BLaER1 treated with 17β-estradiol and CSF1 and Interleukin-3, amounts not matched to agents 10 nM and 100 nM (cell line): Measurements from ENCODE around the gene HPSE.
A peak's percentile ranks its signal among the peaks of the same experiment; 100 is the strongest.
"Not testable (repeated sequence)": the region's sequence is repeated elsewhere in the genome, so short reads cannot be mapped to it uniquely, and the experiment has no call there.

Experiments used
- H3K27ac ChIP-seq, 11 experiments: shearing (Covaris generic); formaldehyde crosslinking; 2 replicates each; pipeline ENCODE4 v1.8.1; 2022
- H3K27me3 ChIP-seq, 11 experiments: shearing (Covaris generic); formaldehyde crosslinking; 2 replicates each; pipeline ENCODE4 v1.8.1; 2022
- H3K36me3 ChIP-seq, 11 experiments: shearing (Covaris generic); formaldehyde crosslinking; 2 replicates each; pipeline ENCODE4 v1.8.1; 2022
- H3K4me1 ChIP-seq, 10 experiments: shearing (Covaris generic); formaldehyde crosslinking; 2 replicates each; pipeline ENCODE4 v1.8.1; 2022
- H3K4me2 ChIP-seq, 11 experiments: shearing (Covaris generic); formaldehyde crosslinking; 2 replicates each; pipeline ENCODE4 v1.8.1; 2022
- H3K4me3 ChIP-seq, 10 experiments: shearing (Covaris generic); formaldehyde crosslinking; 2 replicates each; pipeline ENCODE4 v1.8.1; 2022
- H3K9ac ChIP-seq, 11 experiments: shearing (Covaris generic); formaldehyde crosslinking; 2 replicates each; pipeline ENCODE4 v1.8.1; 2022
- H3K9me3 ChIP-seq, 11 experiments: shearing (Covaris generic); formaldehyde crosslinking; replicated peaks in 1 of 11; 2 replicates each; pipeline ENCODE4 v1.8.1; 2022
- H4K20me1 ChIP-seq, 11 experiments: shearing (Covaris generic); formaldehyde crosslinking; 2 replicates each; pipeline ENCODE4 v1.8.1; 2022
- Cebpa-rat ChIP-seq, 11 experiments: shearing (Covaris generic); IDR thresholded peaks; 2 replicates each; pipeline ENCODE4 v1.8.1; 2022

The HPSE gene

DNA sequence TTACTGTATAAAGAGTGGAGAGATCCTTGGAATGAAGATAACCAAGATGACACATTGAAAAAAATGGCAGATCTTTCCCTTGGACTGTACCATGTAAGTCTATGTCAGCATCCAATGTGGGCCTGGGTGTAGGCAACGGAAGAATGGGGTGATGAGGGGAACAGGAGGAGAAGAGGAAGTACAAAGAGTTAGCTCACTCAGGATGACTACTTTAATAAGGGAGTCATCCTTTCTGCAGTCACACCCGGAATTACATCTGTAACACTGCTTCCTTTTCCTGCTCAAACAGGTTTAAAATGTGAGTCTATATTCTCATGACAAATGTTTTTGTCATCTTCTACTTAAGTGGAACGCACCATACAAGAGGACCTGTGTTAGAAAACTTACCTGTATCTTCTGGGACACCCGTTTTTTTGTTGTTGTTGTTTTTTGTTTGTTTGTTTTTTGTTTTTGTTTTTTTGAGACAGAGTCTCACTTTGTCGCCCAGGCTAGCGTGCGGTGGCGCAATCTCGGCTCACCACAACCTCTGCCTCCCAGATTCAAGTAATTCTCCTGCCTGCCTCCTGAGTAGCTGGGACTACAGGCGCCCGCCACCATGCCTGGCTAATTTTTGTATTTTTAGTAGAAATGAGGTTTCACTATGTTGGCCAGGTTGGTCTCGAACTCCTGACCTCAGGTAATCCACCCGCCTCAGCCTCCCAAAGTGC, 18.0 kb downstream of the HPSE start:
- Histone ChIP-seq H3K27ac (peak overlapping the region; percentile 4 to 95 (median 56); a peak in 20 of 22 replicates), H3K9me3 (peaks cover 0 to 47% (median 0%) of the 10 kb centered on the region in 11 experiments; a peak in 6 of 22 replicates), H3K4me2 (peak overlapping the region in 9 of 11 experiments; percentile 10 to 67 (median 50); a peak in 16 of 22 replicates), H4K20me1 (no peaks in the 10 kb centered on the region), H3K4me3 (peak overlapping the region in 2 of 10 experiments; percentile 4 to 28; a peak in 1 of 20 replicates), H3K4me1 (peaks cover 22 to 65% (median 60%) of the 10 kb centered on the region in 10 experiments), H3K9ac (peak overlapping the region in 4 of 11 experiments; percentile 25 to 60 (median 42); a peak in 6 of 22 replicates), H3K27me3 (no peaks in the 10 kb centered on the region), H3K36me3 (peaks cover 32 to 95% (median 83%) of the 10 kb centered on the region in 11 experiments)
- no peak for TF ChIP-seq Cebpa-rat (IDR thresholded peaks at IDR 0.05)

DNA sequence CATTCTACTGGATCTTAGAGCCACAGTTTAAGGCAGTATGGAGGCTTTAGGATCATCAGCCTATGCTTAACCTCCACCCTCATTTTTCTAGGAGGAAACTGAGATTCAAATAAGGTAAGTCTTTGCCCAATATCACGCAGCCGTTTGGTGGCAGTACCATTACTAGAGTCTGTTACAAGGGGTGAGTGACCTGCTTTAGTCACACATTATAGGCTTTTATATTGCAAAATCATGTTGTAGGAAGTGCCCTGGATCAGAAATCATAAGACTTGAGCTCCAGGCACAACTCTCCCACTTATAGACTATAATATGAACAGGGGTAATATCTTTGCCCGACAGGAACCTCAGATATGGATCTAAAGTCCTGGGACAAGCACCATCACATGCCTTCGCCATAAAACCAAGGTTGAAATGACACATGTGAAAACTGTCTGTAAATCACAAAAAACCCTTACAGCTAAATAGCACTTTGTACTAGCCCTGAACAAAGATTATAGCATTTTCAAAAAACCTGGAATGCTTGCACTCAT, 19.2 kb downstream of the HPSE start:
- peaks cover 0 to 47% (median 0%) of the 10 kb centered on the region in 11 experiments; a peak in 6 of 22 replicates for H3K9me3 ChIP-seq
- peaks cover 14 to 54% (median 50%) of the 10 kb centered on the region in 10 experiments for H3K4me1 ChIP-seq
- no peaks in the 10 kb centered on the region for H3K27me3 ChIP-seq
- H3K9ac ChIP-seq = no peak overlapping the region
- peak overlapping the region in 8 of 11 experiments; percentile 0 to 95 (median 45); a peak in 8 of 22 replicates for H3K27ac ChIP-seq
- H3K4me2 ChIP-seq = peak overlapping the region in 5 of 11 experiments; percentile 13 to 67 (median 50); a peak in 7 of 22 replicates
- peaks cover 32 to 99% (median 92%) of the 10 kb centered on the region in 11 experiments for H3K36me3 ChIP-seq
- no peak for TF ChIP-seq Cebpa-rat (IDR thresholded peaks at IDR 0.05)
- H3K4me3 ChIP-seq = no peak overlapping the region
- H4K20me1 ChIP-seq = no peaks in the 10 kb centered on the region

DNA sequence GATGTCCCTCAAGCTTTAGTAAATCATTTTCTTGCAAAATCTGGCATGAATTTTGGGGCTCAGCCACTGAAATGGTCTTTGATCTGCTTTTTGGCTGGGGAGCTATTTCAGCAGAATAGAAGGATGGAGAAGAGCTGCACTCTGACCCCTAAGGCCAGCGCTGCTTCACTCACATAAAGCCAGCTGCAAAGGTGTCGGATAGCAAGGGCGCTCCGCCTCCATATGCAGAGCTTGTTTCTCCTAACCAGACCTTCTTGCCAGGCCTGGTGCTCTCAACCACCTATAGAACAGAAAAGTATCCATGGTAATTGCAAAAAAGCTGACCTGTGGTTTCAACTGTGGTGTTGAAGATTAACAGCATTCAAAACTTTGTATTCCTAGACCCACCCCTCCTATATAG, 26.0 kb downstream of the HPSE start:
- H3K27me3 ChIP-seq = no peaks in the 10 kb centered on the region
- H3K9me3 ChIP-seq = peaks cover 0 to 10% (median 0%) of the 10 kb centered on the region in 11 experiments; a peak in 1 of 22 replicates
- H3K27ac ChIP-seq = no peak overlapping the region
- no peaks in the 10 kb centered on the region; a peak in 1 of 22 replicates for H4K20me1 ChIP-seq
- H3K9ac ChIP-seq = no peak overlapping the region
- H3K4me2 ChIP-seq = no peak overlapping the region
- no peak for TF ChIP-seq Cebpa-rat (IDR thresholded peaks at IDR 0.05)
- no peaks in the 10 kb centered on the region for H3K4me1 ChIP-seq
- H3K4me3 ChIP-seq = no peak overlapping the region
- peaks cover 0 to 98% (median 95%) of the 10 kb centered on the region in 11 experiments; a peak in 20 of 22 replicates for H3K36me3 ChIP-seq

DNA sequence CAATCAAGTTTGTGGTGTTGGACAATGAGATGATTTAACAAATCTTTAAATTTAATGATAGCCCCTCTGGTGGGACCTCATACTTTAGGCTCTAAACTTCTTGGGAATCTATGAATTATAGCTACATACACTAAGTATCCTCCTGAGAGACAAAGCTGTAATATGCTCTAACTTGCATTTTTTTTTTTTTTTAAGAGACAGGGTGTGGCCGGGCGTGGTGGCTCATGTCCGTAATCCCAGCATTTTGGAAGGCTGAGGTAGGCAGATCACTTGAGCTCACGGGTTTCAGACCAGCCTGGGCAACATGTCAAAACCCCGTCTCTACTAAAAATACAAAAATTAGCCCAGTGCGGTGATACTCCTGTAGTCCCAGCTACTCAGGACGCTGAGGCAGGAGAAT, 26.7 kb downstream of the HPSE start:
- Histone ChIP-seq H3K9me3 (peaks cover 0 to 8% (median 0%) of the 10 kb centered on the region in 11 experiments; a peak in 1 of 22 replicates), H3K4me2 (no peak overlapping the region), H3K4me3 (no peak overlapping the region), H4K20me1 (no peaks in the 10 kb centered on the region; a peak in 1 of 22 replicates), H3K36me3 (peaks cover 0 to 98% (median 95%) of the 10 kb centered on the region in 11 experiments; a peak in 20 of 22 replicates), H3K9ac (no peak overlapping the region), H3K27me3 (no peaks in the 10 kb centered on the region), H3K4me1 (no peaks in the 10 kb centered on the region), H3K27ac (no peak overlapping the region)
- no peak for TF ChIP-seq Cebpa-rat (IDR thresholded peaks at IDR 0.05)

DNA sequence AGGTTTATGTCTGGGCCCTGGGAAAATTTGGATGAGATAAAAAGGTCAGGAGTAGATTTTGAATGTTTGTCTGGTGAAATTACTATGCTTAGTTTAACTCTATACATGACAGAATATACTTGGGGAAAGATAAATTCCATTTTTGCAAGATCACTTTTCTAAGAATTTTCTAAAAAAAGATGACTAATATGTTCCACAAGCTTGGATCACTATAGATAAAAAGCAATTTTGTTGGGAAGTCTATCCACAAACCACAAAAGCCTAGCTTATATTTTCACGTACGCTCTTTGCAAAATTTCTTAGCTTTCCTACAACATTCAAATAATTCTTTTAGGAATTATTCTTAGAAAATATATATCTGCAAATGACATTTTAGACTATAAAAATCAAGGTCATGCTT, 29.5 kb downstream of the HPSE start:
- peaks cover 0 to 11% (median 0%) of the 10 kb centered on the region in 11 experiments; a peak in 6 of 22 replicates for H3K9me3 ChIP-seq
- H3K4me2 ChIP-seq = no peak overlapping the region
- no peak overlapping the region for H3K9ac ChIP-seq
- H3K4me3 ChIP-seq = no peak overlapping the region
- H4K20me1 ChIP-seq = no peaks in the 10 kb centered on the region; a peak in 1 of 22 replicates
- peaks cover 12 to 98% (median 94%) of the 10 kb centered on the region in 11 experiments; a peak in 20 of 22 replicates for H3K36me3 ChIP-seq
- no peak for TF ChIP-seq Cebpa-rat (IDR thresholded peaks at IDR 0.05)
- peaks cover 0 to 5% (median 0%) of the 10 kb centered on the region in 10 experiments; a peak in 2 of 20 replicates for H3K4me1 ChIP-seq
- no peaks in the 10 kb centered on the region for H3K27me3 ChIP-seq
- no peak overlapping the region for H3K27ac ChIP-seq

DNA sequence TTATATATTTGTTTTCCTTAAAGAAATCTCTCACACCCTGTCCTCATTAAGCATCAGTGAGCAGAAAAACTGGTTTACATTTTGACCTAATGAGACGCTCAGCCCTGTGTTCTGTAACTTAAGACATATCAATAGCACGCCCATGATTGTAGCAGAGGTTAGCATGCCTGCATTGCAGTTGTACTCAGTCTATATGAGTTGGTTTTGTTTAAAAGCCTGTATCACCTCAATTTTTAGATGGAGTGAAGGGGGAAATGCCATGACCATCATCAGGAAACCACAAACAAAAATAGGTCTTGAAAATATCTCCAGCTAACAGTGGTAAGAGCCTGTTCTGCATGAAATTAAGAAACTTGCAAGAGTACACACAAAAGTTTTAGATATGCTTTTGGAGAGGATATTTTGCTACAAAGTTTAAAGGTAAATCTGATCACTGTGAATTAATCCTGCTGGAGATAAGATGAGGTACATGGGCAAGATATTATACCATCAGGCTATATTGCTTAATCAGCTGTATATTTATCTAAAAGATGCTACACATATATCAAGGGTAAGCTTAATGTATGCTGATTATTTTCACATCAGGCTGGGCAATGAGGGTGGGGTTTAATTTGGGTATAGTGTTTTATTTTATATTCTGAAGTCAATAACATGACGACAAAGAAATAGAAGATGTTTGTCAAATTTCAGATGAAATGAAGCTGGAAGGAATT, 36.9 kb downstream of the HPSE start:
- Histone ChIP-seq H3K27ac (peak overlapping the region in 9 of 11 experiments; percentile 46 to 77 (median 70); a peak in 18 of 22 replicates), H3K9ac (peak overlapping the region in 9 of 11 experiments; percentile 41 to 61 (median 54); a peak in 19 of 22 replicates), H3K4me2 (peak overlapping the region; percentile 41 to 93 (median 80); a peak in 21 of 22 replicates), H3K4me1 (peaks cover 27 to 39% (median 37%) of the 10 kb centered on the region in 10 experiments), H3K4me3 (peak overlapping the region in 8 of 10 experiments; percentile 33 to 50 (median 38); a peak in 12 of 20 replicates), H3K9me3 (peaks cover 0 to 30% (median 8%) of the 10 kb centered on the region in 11 experiments; a peak in 8 of 22 replicates), H3K27me3 (no peaks in the 10 kb centered on the region), H3K36me3 (peaks cover 16 to 98% (median 78%) of the 10 kb centered on the region in 11 experiments; a peak in 20 of 22 replicates), H4K20me1 (no peaks in the 10 kb centered on the region; a peak in 1 of 22 replicates)
- TF ChIP-seq Cebpa-rat (IDR thresholded peaks at IDR 0.05) = no peak

DNA sequence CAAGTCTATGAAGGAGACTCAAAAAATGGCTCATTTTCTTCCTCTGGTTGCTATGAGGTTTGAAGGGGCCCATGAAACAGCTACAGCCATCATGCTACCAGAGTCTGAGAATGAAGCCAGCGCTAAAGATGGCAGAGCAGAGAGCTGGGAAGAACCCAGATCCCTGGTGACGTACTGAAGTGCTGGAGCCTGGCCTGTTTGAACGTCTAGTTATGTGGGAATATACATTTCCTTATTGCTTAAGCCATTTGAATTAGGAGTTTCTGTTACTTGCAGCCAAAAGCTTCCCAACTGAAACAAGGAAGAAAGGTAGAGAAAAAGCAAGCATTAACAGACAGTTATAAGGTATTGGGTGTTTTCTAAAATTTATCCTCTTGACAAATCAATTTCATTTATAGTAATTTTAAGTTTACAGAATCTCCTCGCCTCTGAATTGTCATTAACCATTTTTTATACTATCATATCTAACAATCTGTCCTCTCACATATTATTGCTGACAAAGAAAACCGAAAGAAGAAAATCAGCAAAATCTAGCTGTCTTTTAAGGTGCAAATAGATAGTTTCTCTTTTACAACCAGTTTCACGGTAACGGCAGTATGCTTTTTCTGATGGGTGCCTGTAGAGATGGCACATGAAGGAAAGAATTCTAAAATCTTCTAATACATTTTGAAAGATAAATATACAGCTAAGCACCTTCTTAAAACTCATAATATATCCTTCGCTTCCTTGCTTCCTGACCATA, 41.2 kb downstream of the HPSE start:
- Histone ChIP-seq H3K4me3 (no peak overlapping the region), H3K4me1 (peaks cover 17 to 25% (median 23%) of the 10 kb centered on the region in 10 experiments), H3K36me3 (peaks cover 10 to 75% (median 60%) of the 10 kb centered on the region in 11 experiments; a peak in 20 of 22 replicates), H3K9ac (no peak overlapping the region), H3K27me3 (no peaks in the 10 kb centered on the region), H4K20me1 (no peaks in the 10 kb centered on the region; a peak in 1 of 22 replicates), H3K4me2 (no peak overlapping the region), H3K9me3 (peaks cover 6 to 56% (median 28%) of the 10 kb centered on the region in 11 experiments; a peak in 21 of 22 replicates), H3K27ac (no peak overlapping the region)
- TF ChIP-seq Cebpa-rat (IDR thresholded peaks at IDR 0.05) = no peak

DNA sequence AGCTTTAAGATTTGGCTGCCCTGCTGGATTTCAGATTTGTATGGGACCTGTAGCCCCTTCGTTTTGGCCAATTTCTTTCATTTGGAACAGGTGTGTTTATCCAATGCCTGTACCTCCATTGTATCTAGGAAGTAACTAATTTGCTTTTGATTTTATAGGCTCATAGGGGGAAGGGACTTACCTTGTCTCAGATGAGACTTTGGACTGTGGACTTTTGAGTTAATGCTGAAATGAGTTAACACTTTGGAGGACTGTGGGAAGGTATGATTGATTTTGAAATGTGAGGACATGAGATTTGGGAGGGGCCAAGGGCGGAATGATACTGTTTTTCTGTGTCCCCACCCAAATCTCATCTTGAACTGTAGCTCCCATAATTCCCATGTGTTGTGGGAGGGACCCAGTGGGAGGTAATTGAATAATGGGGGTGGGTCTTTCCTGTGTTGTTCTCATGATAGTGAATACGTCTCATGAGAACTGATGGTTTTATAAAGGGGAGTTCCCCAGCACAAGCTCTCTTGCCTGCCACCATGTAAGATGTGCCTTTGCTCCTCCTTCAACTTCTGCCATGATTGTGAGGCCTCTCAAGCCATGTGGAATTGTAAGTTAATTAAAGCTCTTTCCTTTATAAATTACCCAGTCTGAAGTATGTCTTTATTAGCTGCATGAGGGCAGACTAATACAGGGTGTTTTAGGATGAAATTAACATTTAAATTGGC, 44.4 kb downstream of the HPSE start:
- H4K20me1 ChIP-seq, H3K4me3 ChIP-seq, H3K27ac ChIP-seq, H3K27me3 ChIP-seq, H3K9ac ChIP-seq, H3K4me2 ChIP-seq: not testable (repeated sequence)
- H3K9me3 ChIP-seq = peaks cover 6 to 55% (median 28%) of the 10 kb centered on the region in 11 experiments; a peak in 21 of 22 replicates
- peaks cover 8 to 48% (median 39%) of the 10 kb centered on the region in 11 experiments; a peak in 20 of 22 replicates for H3K36me3 ChIP-seq
- H3K4me1 ChIP-seq = peaks cover 7 to 26% (median 13%) of the 10 kb centered on the region in 10 experiments; a peak in 19 of 20 replicates

DNA sequence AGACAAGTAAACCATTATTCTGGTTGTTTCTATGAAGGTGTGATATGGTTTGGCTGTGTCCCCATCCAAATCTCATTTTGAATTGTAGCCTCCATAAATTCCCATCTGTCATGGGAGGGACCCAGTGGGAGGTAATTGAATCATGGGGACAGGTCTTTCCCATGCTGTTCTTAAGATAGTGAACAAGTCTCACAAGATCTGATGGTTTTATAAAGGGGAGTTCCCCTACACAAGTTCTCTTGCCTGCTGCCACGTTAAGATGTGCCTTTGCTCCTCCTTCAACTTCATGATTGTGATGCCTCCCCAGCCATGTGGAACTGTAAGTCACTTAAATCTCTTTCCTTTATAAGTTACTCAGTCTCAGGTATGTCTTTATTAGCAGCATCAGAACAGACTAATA, 46.3 kb downstream of the HPSE start:
- peaks cover 0 to 30% (median 20%) of the 10 kb centered on the region in 11 experiments; a peak in 17 of 22 replicates for H3K36me3 ChIP-seq
- not testable (repeated sequence) for H3K9ac ChIP-seq, H3K27me3 ChIP-seq, H3K4me2 ChIP-seq, H3K27ac ChIP-seq, H3K4me3 ChIP-seq, H4K20me1 ChIP-seq
- H3K9me3 ChIP-seq = peaks cover 6 to 38% (median 25%) of the 10 kb centered on the region in 11 experiments; a peak in 21 of 22 replicates
- H3K4me1 ChIP-seq = peaks cover 15 to 33% (median 18%) of the 10 kb centered on the region in 10 experiments
